Measurements from ENCODE around the gene BMP6. TPM values are rescaled to one million over a fixed set of nuclear protein-coding genes. Genes with fewer than 3 reads are reported as not detected.

BMP6 gene
- total and polyA plus RNA-seq, 2 of the 8 experiments (the other 6 are each of a cell fraction or from before 2014, with no cell fraction given) = 2.0 to 2.1 TPM

DNA sequence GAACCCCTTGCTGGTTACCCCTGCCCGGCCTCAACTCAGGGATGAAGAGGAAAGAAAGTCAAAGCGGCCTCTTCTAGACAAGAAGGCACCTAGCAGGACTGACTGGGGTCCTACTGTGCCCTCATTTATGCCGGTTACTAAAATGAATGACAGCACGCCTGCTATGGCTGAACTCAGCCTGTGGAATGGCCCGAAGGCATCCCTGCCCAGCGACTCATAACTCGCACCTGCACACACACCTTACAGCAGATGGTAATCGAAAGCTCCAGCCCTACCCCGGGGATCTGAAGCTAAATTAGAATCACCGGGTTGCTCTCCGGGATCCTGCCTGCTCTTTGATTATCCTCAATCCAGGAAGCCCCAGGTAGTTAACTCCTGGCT lies 185.4 kb downstream of the BMP6 start:
- Histone ChIP-seq H3K79me1 (ENCODE audit: low read depth, low read length) (peaks cover 9% of the 10 kb centered on the region), H3K27me3 (replicated peaks in 1 of 4; ENCODE audit: control insufficient read depth in 3 of 4, extremely low read depth in 1 of 4, insufficient read depth in 3 of 4, low read length in 3 of 4) (peaks cover 0 to 14% (median 3%) of the 10 kb centered on the region in 4 experiments; a peak in 4 of 7 replicates), H3K18ac (ENCODE audit: extremely low read depth, low read length) (no peak overlapping the region), H3K27ac (ENCODE audit: low read depth, low read length) (no peak overlapping the region), H4K91ac (replicated peaks; ENCODE audit: insufficient read length, low read length) (no peak overlapping the region), H3K4ac (replicated peaks; ENCODE audit: insufficient read length, low read depth, low read length) (no peak overlapping the region), H3K79me2 (ENCODE audit: control insufficient read depth in 1 of 2, insufficient read depth in 2 of 2, low read length in 2 of 2) (peaks cover 14 to 35% of the 10 kb centered on the region in 2 experiments), H3K56ac (replicated peaks; ENCODE audit: insufficient read length, low read depth, low read length) (no peak overlapping the region), H4K8ac (ENCODE audit: extremely low read depth, insufficient read depth, low read length) (peak overlapping the region; percentile 19; the same call in 1 of the 2 replicates), H2BK15ac (ENCODE audit: low read length) (no peak overlapping the region), H4K5ac (ENCODE audit: insufficient read length, low read depth, low read length) (no peak overlapping the region), H2BK20ac (ENCODE audit: low read length) (no peak overlapping the region), H3K23ac (ENCODE audit: insufficient read length) (no peak overlapping the region), H2BK12ac (ENCODE audit: low read depth, low read length) (peak overlapping the region; percentile 84; the same call in 1 of the 2 replicates), H3K23me2 (ENCODE audit: low read depth, low read length) (peaks cover 6% of the 10 kb centered on the region; the same call in 1 of the 2 replicates), H3K9ac (replicated peaks in 1 of 4; ENCODE audit: extremely low read depth in 1 of 4, low read depth in 3 of 4, low read length in 3 of 4) (peak overlapping the region in 3 of 4 experiments; percentile 5 to 76 (median 63); a peak in 5 of 7 replicates), H2AK5ac (ENCODE audit: low read depth, low read length) (no peak overlapping the region), H3K4me3 (ENCODE audit: extremely low read depth in 1 of 4, insufficient read depth in 2 of 4, low read depth in 3 of 4, low read length in 4 of 4) (peak overlapping the region; percentile 75 to 94 (median 80)), H3K4me2 (ENCODE audit: insufficient read depth in 1 of 2, low read depth in 2 of 2, low read length in 2 of 2) (peak overlapping the region; percentile 96 to 98), H2BK120ac (replicated peaks; ENCODE audit: low read depth, low read length) (no peak overlapping the region), H3K14ac (ENCODE audit: insufficient read length) (no peak overlapping the region), H3K9me3 (ENCODE audit: insufficient read depth in 2 of 2, low read depth in 1 of 2, low read length in 1 of 2) (no peaks in the 10 kb centered on the region), H2BK5ac (ENCODE audit: low read depth, low read length) (no peak overlapping the region), H3K36me3 (ENCODE audit: control insufficient read depth in 2 of 4, insufficient read depth in 4 of 4, low read length in 3 of 4) (no peaks in the 10 kb centered on the region), H2AFZ (ENCODE audit: low read length) (peak overlapping the region; percentile 98; the same call in 1 of the 2 replicates), H3K4me1 (replicated peaks in 1 of 4; ENCODE audit: control insufficient read depth in 3 of 4, insufficient read depth in 4 of 4, low read length in 3 of 4) (peaks cover 2 to 9% (median 3%) of the 10 kb centered on the region in 4 experiments; a peak in 5 of 7 replicates), H4K20me1 (replicated peaks in 1 of 2; ENCODE audit: control insufficient read depth in 1 of 2, insufficient read depth in 2 of 2, low read length in 2 of 2) (peaks cover 3 to 9% of the 10 kb centered on the region in 2 experiments)
- POLR2A ChIA-PET (ENCODE audit: partially characterized antibody) = interaction anchor here (0.6 to 1.0 kb wide), 6 partner anchors 10 to 519 kb away, joined by 3 to 6 read pairs (median 3); no protein-coding TSS in a partner anchor
- CTCF ChIA-PET (ENCODE audit: partially characterized antibody) = interaction anchor here (0.8 kb wide), 2 partner anchors 81 to 153 kb away, joined by 3 read pairs; no protein-coding TSS in a partner anchor
- FAIRE-seq (no peak), DNase-seq (ENCODE audit: low read depth in 1 of 2, low spot score in 2 of 2) (no peak)
- 73% methylated on average over 11 of the region's 11 CpGs; no CpG with 5 or more reads in 1 of the 2 experiments for WGBS, 2 experiments (ENCODE audit: extremely low coverage in 1 of 2, insufficient coverage in 1 of 2, insufficient read length in 1 of 2, insufficient replicate concordance in 2 of 2, low coverage in 1 of 2, low lambda C conversion rate in 2 of 2, missing lambda C conversion rate in 1 of 2)
- TF ChIP-seq SRF (IDR thresholded peaks at IDR 0.05; ENCODE audit: low read depth, low read length) = no peak
- TF ChIP-seq, protein P1, sequence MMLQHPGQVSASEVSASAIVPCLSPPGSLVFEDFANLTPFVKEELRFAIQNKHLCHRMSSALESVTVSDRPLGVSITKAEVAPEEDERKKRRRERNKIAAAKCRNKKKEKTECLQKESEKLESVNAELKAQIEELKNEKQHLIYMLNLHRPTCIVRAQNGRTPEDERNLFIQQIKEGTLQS (IDR thresholded peaks at IDR 0.05; ENCODE audit: insufficient read depth, low read depth, low read length) = no peak
- TF ChIP-seq SIN3A (conservative IDR thresholded peaks at IDR 0.05 in 1 of 2, IDR thresholded peaks at IDR 0.05 in 1 of 2; ENCODE audit: low read depth in 1 of 2, low read length in 2 of 2) = no peak
- TF ChIP-seq POU5F1 (IDR thresholded peaks at IDR 0.05; ENCODE audit: low read depth, low read length) = no peak
- no peak for TF ChIP-seq POLR2AphosphoS5 (IDR thresholded peaks at IDR 0.05; ENCODE audit: low read depth, low read length)
- no peak for TF ChIP-seq GTF2F1 (IDR thresholded peaks at IDR 0.05; ENCODE audit: borderline replicate concordance, low read depth, low read length)

All from H1 (cell line).